HG02938 (cell line): ENCODE results near the gene TPBG.
A peak's percentile ranks its signal among the peaks of the same experiment; 100 is the strongest.

ENCODE experiments used
- ATAC-seq: cut with Tn5 transposase; IDR thresholded peaks from one replicate; pipeline ENCODE4 v1.9.1; 2021; ENCODE audit warnings: mild to moderate bottlenecking, moderate library complexity; ENCODE audit not compliant: unreplicated experiment

The TPBG gene, protein sequence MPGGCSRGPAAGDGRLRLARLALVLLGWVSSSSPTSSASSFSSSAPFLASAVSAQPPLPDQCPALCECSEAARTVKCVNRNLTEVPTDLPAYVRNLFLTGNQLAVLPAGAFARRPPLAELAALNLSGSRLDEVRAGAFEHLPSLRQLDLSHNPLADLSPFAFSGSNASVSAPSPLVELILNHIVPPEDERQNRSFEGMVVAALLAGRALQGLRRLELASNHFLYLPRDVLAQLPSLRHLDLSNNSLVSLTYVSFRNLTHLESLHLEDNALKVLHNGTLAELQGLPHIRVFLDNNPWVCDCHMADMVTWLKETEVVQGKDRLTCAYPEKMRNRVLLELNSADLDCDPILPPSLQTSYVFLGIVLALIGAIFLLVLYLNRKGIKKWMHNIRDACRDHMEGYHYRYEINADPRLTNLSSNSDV

DNA sequence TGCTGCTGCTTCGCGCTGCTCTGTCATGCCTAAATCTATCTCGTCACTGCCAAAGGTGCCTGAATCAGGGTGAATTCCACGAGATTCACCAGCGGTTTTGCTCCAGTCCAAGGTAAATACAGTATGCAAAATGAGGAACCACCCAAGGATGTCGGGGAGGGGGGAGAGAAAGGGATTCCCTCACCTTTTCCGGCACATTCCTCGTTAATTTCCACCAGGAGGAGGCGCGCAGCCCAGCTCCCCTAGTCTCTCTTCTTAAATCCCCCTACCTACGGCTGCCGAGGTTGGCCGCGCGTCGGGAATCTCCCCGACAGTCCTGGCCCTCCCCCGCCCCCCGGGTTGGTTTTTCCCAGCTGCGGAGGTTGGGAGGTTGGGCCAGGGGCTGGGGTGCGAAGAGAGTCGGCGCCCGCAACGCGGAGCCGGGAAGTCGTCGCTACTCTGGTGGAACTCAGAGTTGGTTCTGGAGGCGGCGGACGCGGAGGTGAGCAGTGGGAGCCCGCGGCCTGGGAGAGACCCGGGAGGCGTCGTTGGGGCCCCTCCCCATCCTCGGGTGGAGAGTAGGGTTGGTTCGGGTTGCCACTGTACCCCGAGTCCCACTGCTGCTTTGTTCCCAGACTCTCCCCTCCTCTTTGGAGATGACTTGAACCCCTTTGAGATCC lies at the start of gene TPBG:
TPBG (plus strand) TSS at position 390 of the 659 bp plus-strand sequence. CDS start 1,145 bp downstream, outside the sequence.
- peak; percentile 38 for ATAC-seq

DNA sequence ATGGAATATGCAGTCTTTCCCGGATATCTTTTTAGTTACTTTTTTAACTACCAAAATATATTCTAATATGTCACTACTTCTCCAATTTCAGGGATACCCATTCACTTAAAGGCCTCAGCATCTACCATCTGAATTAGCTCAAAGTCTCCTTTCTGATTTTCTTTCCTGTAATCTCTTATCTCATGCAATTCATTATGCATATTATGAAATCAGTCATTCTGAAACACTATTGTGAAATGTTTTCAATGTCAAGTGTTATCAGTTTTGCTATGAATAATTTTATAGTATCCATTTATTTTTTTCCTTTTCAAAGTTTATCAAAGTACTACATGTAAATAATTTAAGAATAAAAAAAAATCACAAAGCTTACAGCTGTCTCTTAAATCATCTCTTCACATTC lies 41.2 kb upstream of the TPBG start:
- ATAC-seq: no peak

DNA sequence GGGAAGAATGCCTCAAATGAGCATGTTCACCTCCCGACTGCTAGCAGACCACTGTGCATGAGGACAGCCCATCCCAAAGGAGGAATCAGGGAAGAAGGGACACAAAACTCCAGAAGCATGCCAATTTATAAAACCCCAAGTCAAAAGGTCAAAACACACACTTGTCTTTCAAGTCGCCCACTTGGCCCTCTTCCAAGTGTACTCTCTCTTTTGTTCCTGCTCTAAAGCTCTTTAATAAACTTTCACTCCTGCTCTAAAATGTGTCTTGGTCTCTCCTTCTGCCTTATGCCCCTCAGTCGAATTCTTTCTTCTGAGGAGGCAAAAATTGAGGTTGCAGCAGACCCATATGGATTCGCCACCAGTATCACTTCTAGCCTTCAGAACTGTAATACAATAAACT lies 33.9 kb upstream of the TPBG start:
- no peak for ATAC-seq

DNA sequence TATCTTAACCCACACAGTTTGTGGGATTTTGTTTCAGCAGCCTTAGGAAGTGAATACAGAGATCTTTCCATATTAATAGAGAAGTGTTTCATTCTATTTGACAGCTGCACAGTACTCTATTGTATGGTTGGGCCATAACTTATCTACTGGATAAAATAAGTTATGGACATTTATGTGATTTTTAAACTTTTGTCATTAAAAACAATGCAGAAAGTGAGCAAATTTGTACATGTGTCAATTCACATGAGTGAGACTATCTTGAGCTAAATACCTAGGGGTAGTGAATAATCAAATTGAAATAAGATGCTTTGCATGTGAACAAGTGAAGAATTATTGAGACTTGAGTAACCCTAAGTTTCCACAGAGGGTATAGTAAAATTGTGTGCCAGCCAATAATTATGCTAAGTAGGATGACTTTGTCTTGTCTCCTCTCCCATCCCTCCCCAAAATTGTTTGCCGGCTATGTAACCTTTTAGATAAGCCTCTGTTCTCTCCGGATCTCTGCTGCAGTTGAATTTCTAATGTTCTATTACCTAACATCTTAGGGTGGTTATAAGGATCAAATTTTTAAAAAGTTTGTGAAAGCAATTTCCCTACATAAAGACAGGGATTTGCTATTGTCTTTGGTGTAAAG lies 33.3 kb upstream of the TPBG start:
- no peak for ATAC-seq

GRCh38 chr6:82331031-82331773 lies 32.4 kb upstream of the TPBG start:
- ATAC-seq: no peak

DNA sequence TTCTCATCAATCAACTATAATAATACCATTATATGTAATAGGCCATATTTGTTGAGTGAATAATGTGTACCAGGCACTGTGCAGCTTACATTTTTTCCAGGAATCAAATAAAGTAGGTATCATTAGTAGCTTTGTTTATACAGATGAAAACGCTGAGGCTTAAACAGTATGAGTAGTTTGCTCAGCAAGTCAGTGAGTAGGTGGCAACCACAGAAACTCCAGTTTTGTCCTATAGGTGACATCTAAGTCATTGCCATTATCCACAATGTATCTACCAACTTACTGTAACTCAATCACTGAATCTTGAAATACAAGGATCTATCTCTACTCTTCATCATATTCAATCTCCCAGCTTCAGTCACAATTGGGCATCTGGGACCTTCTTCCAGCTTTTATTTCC lies 29.8 kb upstream of the TPBG start:
- no peak for ATAC-seq

DNA sequence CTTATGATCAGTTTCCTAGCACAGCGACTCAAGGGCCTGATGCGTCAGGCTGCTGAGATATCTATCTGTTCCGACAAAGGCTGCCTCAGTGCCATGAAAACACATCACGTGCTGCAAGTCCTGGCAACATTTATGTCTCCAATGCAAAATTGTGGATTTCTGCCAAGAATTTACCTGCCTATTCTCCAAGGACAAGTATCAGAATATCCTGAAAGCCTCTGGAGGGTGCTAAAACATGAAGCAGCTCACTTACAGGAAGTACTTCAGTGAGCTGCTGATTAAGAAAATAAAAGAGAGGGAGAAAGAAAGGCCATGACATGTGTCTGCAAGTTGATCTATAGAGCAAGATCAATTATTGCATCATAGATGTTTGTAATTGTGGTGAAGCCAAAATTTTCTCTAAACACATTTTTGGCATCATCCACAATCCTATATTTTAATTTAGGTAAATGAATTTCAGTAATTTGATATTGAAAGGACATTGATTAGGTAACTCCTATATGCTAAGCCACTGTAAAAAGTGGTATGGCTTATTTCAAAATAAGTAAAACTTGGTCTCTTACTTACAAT lies 25.8 kb upstream of the TPBG start:
- ATAC-seq: no peak

DNA sequence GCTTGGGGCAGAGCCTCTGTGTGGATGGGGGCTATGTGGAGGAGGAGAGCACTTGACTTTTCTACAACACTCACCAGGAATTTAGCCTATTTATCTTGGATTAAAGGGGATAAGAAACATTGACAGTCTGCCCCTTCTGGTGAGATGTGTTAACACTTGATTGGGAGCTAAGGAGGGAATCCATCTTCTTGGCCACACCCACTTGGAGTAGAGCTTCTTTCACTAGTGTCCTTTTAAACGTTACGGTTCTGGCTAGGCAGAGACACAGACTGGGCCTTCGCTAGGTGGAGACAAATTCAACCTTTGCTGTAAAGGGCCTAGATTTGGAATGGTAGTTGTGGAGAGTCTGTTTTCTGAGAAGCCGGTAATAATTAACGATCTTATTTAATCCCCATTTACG lies 15.5 kb upstream of the TPBG start:
- no peak for ATAC-seq

DNA sequence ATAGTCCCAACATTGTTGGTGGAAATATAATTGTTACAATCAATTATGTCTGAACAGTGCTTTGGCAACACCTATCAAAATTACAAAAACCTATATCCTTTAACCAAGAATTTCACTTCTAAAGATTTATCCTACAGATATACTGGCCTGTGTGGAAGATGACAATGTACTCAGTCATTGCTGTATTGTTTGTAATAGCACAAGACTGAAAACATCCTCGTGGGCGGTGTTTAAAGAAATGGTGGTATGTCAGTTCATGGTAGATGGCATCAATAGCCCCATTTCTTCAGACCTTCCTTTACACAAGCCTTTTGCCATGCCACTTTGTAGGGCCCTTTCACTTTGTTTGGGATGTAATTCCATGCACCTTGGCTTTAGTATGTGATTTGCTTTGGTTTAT lies 9.8 kb upstream of the TPBG start:
- no peak for ATAC-seq

- no peak for ATAC-seq
Observed at GRCh38 chr6:82360552-82360951, 3.1 kb upstream of the TPBG start.

GRCh38 chr6:82361631-82362030 lies 2.0 kb upstream of the TPBG start:
- no peak for ATAC-seq

DNA sequence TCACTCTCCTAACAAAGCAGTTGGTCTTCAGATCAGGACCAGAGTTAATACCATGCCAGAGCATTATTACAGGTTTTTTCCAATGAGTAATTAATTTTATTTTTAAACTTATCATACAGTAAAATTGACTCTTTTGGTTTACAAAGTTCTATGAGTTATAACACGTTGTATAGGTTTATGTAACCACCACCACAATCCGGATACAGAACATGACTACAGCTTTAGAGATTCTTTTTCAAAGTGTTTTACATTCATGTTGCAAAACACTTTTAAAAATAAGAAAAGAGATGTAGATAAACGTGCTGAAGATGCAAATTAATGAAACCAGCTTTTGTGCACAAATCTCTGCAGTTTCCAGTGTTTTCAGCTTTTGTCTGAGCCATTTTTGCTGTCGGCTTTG lies 1.5 kb upstream of the TPBG start:
- no peak for ATAC-seq

- ATAC-seq: no peak
Observed at GRCh38 chr6:82362878-82363427, 664 bp upstream of the TPBG start.

- peak; percentile 36 for ATAC-seq
Observed at GRCh38 chr6:82364087-82365015, 734 bp downstream of the TPBG start.

- peak; percentile 26 for ATAC-seq
Observed at GRCh38 chr6:82365016-82365795, 1.6 kb downstream of the TPBG start.

DNA sequence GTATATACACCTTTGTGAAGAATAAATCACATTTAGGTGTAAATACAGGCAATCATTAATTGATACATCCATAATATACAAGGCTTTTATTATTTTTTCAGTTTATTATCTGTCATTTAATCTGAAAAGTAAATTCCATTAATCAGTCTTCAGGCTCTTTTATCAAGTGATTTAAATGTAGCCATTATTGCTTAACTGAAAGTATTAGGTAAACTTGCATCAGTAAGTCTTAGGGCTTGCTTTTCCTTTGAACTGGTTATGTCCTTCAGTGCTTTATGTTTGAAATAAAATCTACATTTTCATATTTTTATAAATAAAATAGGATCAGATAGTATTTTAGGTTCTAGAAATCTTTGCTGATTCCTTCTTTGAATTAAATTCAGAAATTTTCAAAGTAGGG lies 4.1 kb downstream of the TPBG start:
- ATAC-seq: no peak

- ATAC-seq: no peak
Observed at GRCh38 chr6:82370788-82371187, 7.2 kb downstream of the TPBG start.

DNA sequence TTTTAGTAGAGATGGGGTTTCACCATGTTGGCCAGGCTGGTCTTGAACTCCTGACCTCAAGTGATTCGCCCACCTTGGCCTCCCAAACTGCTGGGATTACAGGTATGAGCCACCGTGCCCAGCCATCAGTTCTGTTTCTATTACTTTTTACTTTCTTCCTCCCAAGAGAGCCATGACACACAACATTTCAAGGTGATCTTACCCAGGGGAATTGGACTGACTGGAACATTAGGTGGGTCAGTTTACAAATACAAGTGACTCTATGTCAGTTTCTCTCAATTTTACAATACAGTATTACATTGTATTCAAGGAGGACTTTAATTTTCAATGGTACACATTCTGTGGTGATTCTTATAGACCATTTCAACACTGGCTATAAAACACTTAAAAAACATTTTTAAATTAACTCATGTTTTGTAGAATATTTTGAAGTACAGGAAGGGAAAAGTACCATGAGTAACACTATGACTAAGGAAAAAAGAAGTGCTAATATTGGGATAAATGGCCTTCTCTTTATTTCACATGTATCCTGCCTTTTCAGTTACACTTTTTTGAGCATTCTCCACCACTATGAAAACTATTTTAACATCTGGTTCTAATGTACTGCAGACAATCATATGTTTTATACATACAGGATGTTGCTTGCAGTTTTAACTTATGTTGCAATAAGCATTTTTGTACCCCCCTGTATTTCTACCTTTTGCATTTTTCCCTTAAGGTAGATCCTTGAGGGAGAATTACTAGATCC lies 8.4 kb downstream of the TPBG start:
- ATAC-seq: no peak
